CD14-positive monocyte (primary cell): ENCODE results near the gene TCIRG1. TPM values are rescaled to one million over a fixed set of nuclear protein-coding genes. Genes with fewer than 3 reads are reported as not detected.
A peak's percentile ranks its signal among the peaks of the same experiment; 100 is the strongest.

Experiments used
- DNase-seq, 3 donors: peaks; one replicate each; pipeline ENCODE4 v3.0.0-alpha.2; 2011 to 2022
- H2AFZ ChIP-seq: 2 replicates; pipeline ENCODE4 v1.6.0; 2012; ENCODE audit warnings: mild to moderate bottlenecking, low read depth, low read length, inconsistent platforms; ENCODE audit not compliant: insufficient read depth, poor library complexity, severe bottlenecking
- H3K27ac ChIP-seq, 2 donors: 1 replicate in 1 of 2; 2 replicates in 1 of 2; pipeline ENCODE4 v1.5.1; 2012 to 2013; ENCODE audit warnings: low read length in 2 of 2, control low read depth in 1 of 2, inconsistent platforms in 1 of 2, low read depth in 1 of 2, mild to moderate bottlenecking in 1 of 2
- H3K27me3 ChIP-seq, 2 donors: one replicate each; pipeline versions ENCODE4 v1.6.0 to v1.6.1; 2011 to 2013; ENCODE audit warnings: low read length in 2 of 2; ENCODE audit not compliant: control insufficient read depth in 2 of 2, insufficient read depth in 2 of 2
- H3K36me3 ChIP-seq, 2 donors: replicated peaks in 1 of 2; 1 replicate in 1 of 2; 2 replicates in 1 of 2; pipeline versions ENCODE4 v1.5.1 to v1.6.1; 2012 to 2013; ENCODE audit warnings: low read length in 2 of 2, control low read depth in 1 of 2, inconsistent platforms in 1 of 2, mild to moderate bottlenecking in 1 of 2; ENCODE audit not compliant: insufficient read depth in 2 of 2, control insufficient read depth in 1 of 2
- H3K4me1 ChIP-seq, 2 donors: 1 replicate in 1 of 2; 2 replicates in 1 of 2; pipeline versions ENCODE4 v1.5.1 to v1.6.1; 2012 to 2013; ENCODE audit warnings: low read length in 2 of 2, control low read depth in 1 of 2, inconsistent platforms in 1 of 2, mild to moderate bottlenecking in 1 of 2, moderate library complexity in 1 of 2; ENCODE audit not compliant: insufficient read depth in 2 of 2, control insufficient read depth in 1 of 2
- H3K4me2 ChIP-seq: replicated peaks from 2 replicates; pipeline ENCODE3; 2012; ENCODE audit warnings: low read length, moderate library complexity, mild to moderate bottlenecking; ENCODE audit not compliant: poor library complexity, severe bottlenecking; ENCODE audit errors: extremely low read depth
- H3K4me3 ChIP-seq, 3 experiments: fragments of 200-600 bp in 1 of 3; sonication (generic) in 1 of 3; replicated peaks in 1 of 3; 1 replicate in 2 of 3; 2 replicates in 1 of 3; pipeline ENCODE4 v1.5.1; 2011 to 2013; ENCODE audit warnings: low read length in 3 of 3, mild to moderate bottlenecking in 3 of 3, control low read depth in 2 of 3, low read depth in 2 of 3, inconsistent platforms in 1 of 3, moderate library complexity in 1 of 3
- H3K79me2 ChIP-seq: 2 replicates; pipeline ENCODE4 v1.6.0; 2012; ENCODE audit warnings: mild to moderate bottlenecking, control low read depth, inconsistent platforms, low read length, moderate library complexity; ENCODE audit not compliant: insufficient read depth
- H3K9ac ChIP-seq: 2 replicates; pipeline ENCODE4 v1.6.0; 2017; ENCODE audit warnings: low read length, mild to moderate bottlenecking; ENCODE audit not compliant: insufficient read depth, poor library complexity, severe bottlenecking
- H3K9me3 ChIP-seq, 2 donors: replicated peaks in 1 of 2; 1 replicate in 1 of 2; 2 replicates in 1 of 2; pipeline versions ENCODE4 v1.5.1 to v1.6.1; 2012 to 2013; ENCODE audit warnings: low read length in 2 of 2, control low read depth in 1 of 2; ENCODE audit not compliant: control insufficient read depth in 1 of 2, insufficient read depth in 1 of 2
- H4K20me1 ChIP-seq: 2 replicates; pipeline ENCODE4 v1.6.0; 2012; ENCODE audit warnings: mild to moderate bottlenecking, low read length, control low read depth, moderate library complexity; ENCODE audit not compliant: insufficient read depth
- H3K27ac Mint-ChIP-seq, 7 donors: one replicate each; pipeline ENCODE4 v1.8.0; 2020; ENCODE audit warnings: mild to moderate bottlenecking in 7 of 7, mixed read lengths in 7 of 7, moderate library complexity in 6 of 7, inconsistent platforms in 2 of 7
- H3K27me3 Mint-ChIP-seq, 3 donors: one replicate each; pipeline ENCODE4 v1.8.0; 2021 to 2022; ENCODE audit warnings: low read depth in 3 of 3, mild to moderate bottlenecking in 3 of 3, mixed read lengths in 3 of 3, moderate library complexity in 3 of 3, inconsistent platforms in 1 of 3
- H3K36me3 Mint-ChIP-seq, 2 donors: one replicate each; pipeline ENCODE4 v1.8.0; 2020; ENCODE audit warnings: mixed read lengths in 2 of 2, inconsistent platforms in 1 of 2, mild to moderate bottlenecking in 1 of 2
- H3K4me1 Mint-ChIP-seq: one replicate; pipeline ENCODE4 v1.8.0; 2020; ENCODE audit warnings: mild to moderate bottlenecking, mixed read lengths
- H3K4me3 Mint-ChIP-seq, 2 donors: one replicate each; pipeline ENCODE4 v1.8.0; 2020; ENCODE audit warnings: mild to moderate bottlenecking in 2 of 2, mixed read lengths in 2 of 2, moderate library complexity in 1 of 2
- H3K9me3 Mint-ChIP-seq, 7 donors: one replicate each; pipeline ENCODE4 v1.8.0; 2020 to 2022; ENCODE audit warnings: mixed read lengths in 7 of 7, mild to moderate bottlenecking in 6 of 7, moderate library complexity in 6 of 7, inconsistent platforms in 2 of 7
- CTCF ChIP-seq: fragments of 200-600 bp; IDR thresholded peaks from one replicate; pipeline ENCODE4 v1.8.0; 2022; ENCODE audit warnings: antibody characterized with exemption, mild to moderate bottlenecking
- WGBS: methylation state at CpG from one replicate; pipeline ENCODE4 v1.1.5; 2013; ENCODE audit warnings: missing lambda C conversion rate; ENCODE audit not compliant: insufficient coverage; 5-methylcytosine and 5-hydroxymethylcytosine counted together
- intact Hi-C, 2 donors: fragments of 100-400 bp; cut with micrococcal nuclease; formaldehyde crosslinking; loops; one replicate each; pipeline versions ENCODE4 v1.15.0 to v1.15.1; 2023
- polyA plus RNA-seq, 3 donors: library from polyadenylated mRNA; depleted of rRNA in 1 of 3; unstranded in 2 of 3; stranded (reverse) in 1 of 3; fragments of 300-500 nt in 2 of 3; fragments of >200 nt in 1 of 3; fragmentation: Illumina TruSeq in 2 of 3; gene quantifications; 1 replicate in 2 of 3; 2 replicates in 1 of 3; pipeline ENCODE4 v1.2.3, GENCODE V29; 2012 to 2021

TCIRG1 gene
- polyA plus RNA-seq, 3 donors, result 197 to 1,286 (median 225) TPM

- Mint-ChIP-seq H3K27me3 (peaks cover 0 to 1% (median 0%) of the 10 kb centered on the region in 3 donors), H3K9me3 (no peaks in the 10 kb centered on the region), H3K27ac (peak within 1 kb of the TSS; percentile 76 to 95 (median 87)), H3K4me1 (peaks cover 30% of the 10 kb centered on the region), H3K4me3 (peak within 1 kb of the TSS; percentile 94 to 98), H3K36me3 (peaks cover 34 to 49% of the 10 kb centered on the region in 2 donors)
- Histone ChIP-seq H3K9ac (peak within 1 kb of the TSS; percentile 70), H2AFZ (peak within 1 kb of the TSS; percentile 86), H3K4me1 (peaks cover 23 to 32% of the 10 kb centered on the region in 2 donors), H3K36me3 (peaks cover 40 to 47% of the 10 kb centered on the region in 2 donors), H4K20me1 (peaks cover 2% of the 10 kb centered on the region), H3K27me3 (no peaks in the 10 kb centered on the region), H3K9me3 (no peaks in the 10 kb centered on the region), H3K4me2 (peak within 1 kb of the TSS; percentile 97), H3K4me3 (peak within 1 kb of the TSS; percentile 65 to 81 (median 69)), H3K79me2 (peaks cover 30% of the 10 kb centered on the region), H3K27ac (peak within 1 kb of the TSS in 1 of 2 donors; percentile 85)
- WGBS, result under 1% methylated on average over 45 of the region's 56 CpGs
- intact Hi-C loops, result no loop called here
- TF ChIP-seq CTCF, result no peak
- peak; percentile 96 to 99 (median 97) for DNase-seq
These were observed 8.3 kb upstream of the TCIRG1 start, which contains the start of gene NDUFS8 for GRCh38 chr11:68030318-68031143. Gene NDUFS8 (plus strand): TSS chr11:68030681. CDS start chr11:68032152, 1,471 bp downstream.

GRCh38 chr11:68031144-68031464, 7.7 kb upstream of the TCIRG1 start:
- Histone ChIP-seq H3K27ac (peak overlapping the region in 1 of 2 donors; percentile 85), H4K20me1 (no peaks in the 10 kb centered on the region), H2AFZ (peak overlapping the region; percentile 86), H3K27me3 (no peaks in the 10 kb centered on the region), H3K4me2 (peak overlapping the region; percentile 97), H3K36me3 (peaks cover 34 to 41% of the 10 kb centered on the region in 2 donors), H3K4me1 (peaks cover 28 to 38% of the 10 kb centered on the region in 2 donors), H3K9ac (peak overlapping the region; percentile 70), H3K4me3 (peak overlapping the region; percentile 65 to 81 (median 69)), H3K9me3 (no peaks in the 10 kb centered on the region), H3K79me2 (peaks cover 31% of the 10 kb centered on the region)
- DNase-seq, result no peak
- Mint-ChIP-seq H3K27me3 (peaks cover 0 to 2% (median 1%) of the 10 kb centered on the region in 3 donors), H3K27ac (peak overlapping the region; percentile 76 to 93 (median 86)), H3K4me3 (peak overlapping the region; percentile 94 to 98), H3K4me1 (peaks cover 36% of the 10 kb centered on the region), H3K36me3 (peaks cover 28 to 47% of the 10 kb centered on the region in 2 donors), H3K9me3 (no peaks in the 10 kb centered on the region)
- TF ChIP-seq CTCF, result no peak
- intact Hi-C loops, result no loop called here
- 7% methylated on average over 6 of the region's 10 CpGs for WGBS
